K562 (cell line): ENCODE results near the gene CDSN. TPM values are rescaled to one million over a fixed set of nuclear protein-coding genes. Genes with fewer than 3 reads are reported as not detected.
A peak's percentile ranks its signal among the peaks of the same experiment; 100 is the strongest.

Experiments used
- ATF7 ChIP-seq: fragments of 450-650 bp; IDR thresholded peaks from 2 replicates; pipeline ENCODE4 v1.7.1; 2014; ENCODE audit warnings: mild to moderate bottlenecking, moderate library complexity
- CEBPB ChIP-seq: fragments of 450-650 bp; IDR thresholded peaks from 2 replicates; pipeline ENCODE4 v1.6.1; 2016; ENCODE audit warnings: missing genetic modification characterization, missing compliant biosample characterization
- DPF2 ChIP-seq: fragments of 450-650 bp; IDR thresholded peaks from 2 replicates; pipeline ENCODE4 v1.6.1; 2016
- HMG20A ChIP-seq: fragments of 450-650 bp; formaldehyde crosslinking; conservative IDR thresholded peaks from 2 replicates; pipeline ENCODE4 v1.4.0; 2020; ENCODE audit warnings: mild to moderate bottlenecking, mixed read lengths
- JUN ChIP-seq, 2 experiments: sonication (generic) in 1 of 2; formaldehyde crosslinking in 1 of 2; IDR thresholded peaks; 2 replicates each; pipeline versions ENCODE4 v1.6.1 to v1.8.0; 2012 to 2022; ENCODE audit warnings: borderline replicate concordance in 2 of 2, mild to moderate bottlenecking in 2 of 2, improper control_type of control experiment in 1 of 2, low read depth in 1 of 2, low read length in 1 of 2, missing genetic modification reagents in 1 of 2
- MYNN ChIP-seq, 2 experiments: sonication (generic); formaldehyde crosslinking in 1 of 2; IDR thresholded peaks; 2 replicates each; pipeline versions ENCODE4 v1.5.0 to v1.6.1; 2016 to 2020; ENCODE audit warnings: antibody characterized with exemption in 1 of 2, missing genetic modification reagents in 1 of 2
- OTX1 ChIP-seq: fragments of 450-650 bp; formaldehyde crosslinking; IDR thresholded peaks from 2 replicates; pipeline ENCODE4 v1.4.0; 2022; ENCODE audit warnings: mild to moderate bottlenecking
- PML ChIP-seq: IDR thresholded peaks from 2 replicates; pipeline ENCODE4 v1.6.1; 2012; ENCODE audit warnings: low read length, inconsistent platforms
- RBM34 ChIP-seq: fragments of 200-400 bp; formaldehyde crosslinking; IDR thresholded peaks from 2 replicates; pipeline ENCODE4 v1.6.1; 2018; ENCODE audit warnings: low read length, borderline replicate concordance; ENCODE audit not compliant: insufficient read depth
- SAP30 ChIP-seq: fragments of 200-600 bp; sonication (generic); IDR thresholded peaks from 2 replicates; pipeline ENCODE4 v1.6.1; 2012; ENCODE audit warnings: borderline replicate concordance, low read depth, mild to moderate bottlenecking, moderate library complexity, low read length, control low read depth, inconsistent platforms; ENCODE audit not compliant: insufficient read depth, poor library complexity, severe bottlenecking
- ZC3H11A ChIP-seq: IDR thresholded peaks from 2 replicates; pipeline ENCODE4 v1.6.1; 2012; ENCODE audit warnings: low read depth, low read length, improper control_type of control experiment
- ZNF174 ChIP-seq: fragments of 250-450 bp; sonication (Bioruptor Pico); IDR thresholded peaks from 2 replicates; pipeline ENCODE4 v1.4.0; 2020; ENCODE audit warnings: mild to moderate bottlenecking
- ZNF780A ChIP-seq: fragments of 250-450 bp; sonication (Bioruptor Pico); IDR thresholded peaks from 2 replicates; pipeline ENCODE4 v1.5.0; 2021; ENCODE audit warnings: mild to moderate bottlenecking
- polyA plus RNA-seq, 8 experiments: library from polyadenylated mRNA; depleted of rRNA in 4 of 8; stranded (reverse) in 5 of 8; unstranded in 3 of 8; fragments of >200 nt; fragmentation: Nextera tagmentation in 2 of 8; fragmentation: Illumina TruSeq in 1 of 8; extraction: Ambion mirVana in 2 of 8; extraction: Trizol in 1 of 8; gene quantifications; 2 replicates each; pipeline versions ENCODE4 v1.2.1 to v1.2.3, GENCODE V29; 2011 to 2014; ENCODE audit warnings: inconsistent platforms in 1 of 8, missing spikeins in 1 of 8
- total RNA-seq, 7 experiments: library from RNA; depleted of rRNA in 6 of 7; stranded (reverse); fragments of >200 nt in 6 of 7; fragmentation: Illumina TruSeq in 2 of 7; extraction: Trizol in 2 of 7; gene quantifications; 2 replicates each; pipeline versions ENCODE4 v1.2.1 to v1.2.3, GENCODE V29; 2011 to 2021; ENCODE audit warnings: low replicate concordance in 1 of 7
- TF ChIP-seq, protein P1 (sequence below), 2 experiments: fragments of 150-350 bp in 1 of 2; IDR thresholded peaks; 2 replicates each; pipeline ENCODE4 v1.6.1; 2012 to 2016; ENCODE audit warnings: low read depth in 2 of 2, low read length in 2 of 2, mild to moderate bottlenecking in 1 of 2, moderate library complexity in 1 of 2
- TF ChIP-seq, protein P2 (sequence below): fragments of 250-450 bp; sonication (Bioruptor Pico); IDR thresholded peaks from 2 replicates; pipeline ENCODE4 v1.8.0; 2022; ENCODE audit warnings: inconsistent platforms
- TF ChIP-seq, protein P3 (sequence below): sonication (generic); formaldehyde crosslinking; IDR thresholded peaks from 2 replicates; pipeline ENCODE4 v1.4.0; 2020; ENCODE audit warnings: mild to moderate bottlenecking, missing genetic modification reagents
- TF ChIP-seq, protein P4 (sequence below): sonication (generic); formaldehyde crosslinking; IDR thresholded peaks from 2 replicates; pipeline ENCODE4 v1.8.1; 2023; ENCODE audit warnings: mild to moderate bottlenecking, missing genetic modification reagents
- TF ChIP-seq, protein P5 (sequence below): fragments of 250-450 bp; sonication (Bioruptor Pico); IDR thresholded peaks from 2 replicates; pipeline ENCODE4 v1.8.0; 2022; ENCODE audit warnings: moderate library complexity, mild to moderate bottlenecking, inconsistent platforms

CDSN gene
- total and polyA plus RNA-seq, 9 of the 15 experiments (the other 6 are each of a cell fraction or from before 2014, with no cell fraction given) = not detected

GRCh38 chr6:31086788-31087440 is 33.3 kb downstream of the CDSN start (continued):
- TF ChIP-seq, protein P1, sequence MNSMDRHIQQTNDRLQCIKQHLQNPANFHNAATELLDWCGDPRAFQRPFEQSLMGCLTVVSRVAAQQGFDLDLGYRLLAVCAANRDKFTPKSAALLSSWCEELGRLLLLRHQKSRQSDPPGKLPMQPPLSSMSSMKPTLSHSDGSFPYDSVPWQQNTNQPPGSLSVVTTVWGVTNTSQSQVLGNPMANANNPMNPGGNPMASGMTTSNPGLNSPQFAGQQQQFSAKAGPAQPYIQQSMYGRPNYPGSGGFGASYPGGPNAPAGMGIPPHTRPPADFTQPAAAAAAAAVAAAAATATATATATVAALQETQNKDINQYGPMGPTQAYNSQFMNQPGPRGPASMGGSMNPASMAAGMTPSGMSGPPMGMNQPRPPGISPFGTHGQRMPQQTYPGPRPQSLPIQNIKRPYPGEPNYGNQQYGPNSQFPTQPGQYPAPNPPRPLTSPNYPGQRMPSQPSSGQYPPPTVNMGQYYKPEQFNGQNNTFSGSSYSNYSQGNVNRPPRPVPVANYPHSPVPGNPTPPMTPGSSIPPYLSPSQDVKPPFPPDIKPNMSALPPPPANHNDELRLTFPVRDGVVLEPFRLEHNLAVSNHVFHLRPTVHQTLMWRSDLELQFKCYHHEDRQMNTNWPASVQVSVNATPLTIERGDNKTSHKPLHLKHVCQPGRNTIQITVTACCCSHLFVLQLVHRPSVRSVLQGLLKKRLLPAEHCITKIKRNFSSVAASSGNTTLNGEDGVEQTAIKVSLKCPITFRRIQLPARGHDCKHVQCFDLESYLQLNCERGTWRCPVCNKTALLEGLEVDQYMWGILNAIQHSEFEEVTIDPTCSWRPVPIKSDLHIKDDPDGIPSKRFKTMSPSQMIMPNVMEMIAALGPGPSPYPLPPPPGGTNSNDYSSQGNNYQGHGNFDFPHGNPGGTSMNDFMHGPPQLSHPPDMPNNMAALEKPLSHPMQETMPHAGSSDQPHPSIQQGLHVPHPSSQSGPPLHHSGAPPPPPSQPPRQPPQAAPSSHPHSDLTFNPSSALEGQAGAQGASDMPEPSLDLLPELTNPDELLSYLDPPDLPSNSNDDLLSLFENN (IDR thresholded peaks at IDR 0.05; ENCODE audit: low read depth in 2 of 2, low read length in 2 of 2) = no peak
- TF ChIP-seq ZNF780A (CRISPR knock-in tag) (no peak), ZC3H11A (no peak), RBM34 (no peak), HMG20A (no peak), DPF2 (peak; percentile 50; the same call in 1 of the 2 replicates), ATF7 (no peak), PML (0 out of 2 replicates have a peak, but pooled peaks have one; percentile 0), OTX1 (CRISPR knock-in tag) (no peak), SAP30 (no peak), ZNF174 (no peak), MYNN (IDR thresholded peaks at IDR 0.05) (no peak), MYNN (CRISPR knock-in tag; IDR thresholded peaks at IDR 0.05) (no peak), JUN (IDR thresholded peaks at IDR 0.05; ENCODE audit: borderline replicate concordance, low read depth, low read length) (no peak), JUN (CRISPR knock-in tag; IDR thresholded peaks at IDR 0.05; ENCODE audit: borderline replicate concordance) (no peak), CEBPB (tag) (no peak)
- TF ChIP-seq, protein P2, sequence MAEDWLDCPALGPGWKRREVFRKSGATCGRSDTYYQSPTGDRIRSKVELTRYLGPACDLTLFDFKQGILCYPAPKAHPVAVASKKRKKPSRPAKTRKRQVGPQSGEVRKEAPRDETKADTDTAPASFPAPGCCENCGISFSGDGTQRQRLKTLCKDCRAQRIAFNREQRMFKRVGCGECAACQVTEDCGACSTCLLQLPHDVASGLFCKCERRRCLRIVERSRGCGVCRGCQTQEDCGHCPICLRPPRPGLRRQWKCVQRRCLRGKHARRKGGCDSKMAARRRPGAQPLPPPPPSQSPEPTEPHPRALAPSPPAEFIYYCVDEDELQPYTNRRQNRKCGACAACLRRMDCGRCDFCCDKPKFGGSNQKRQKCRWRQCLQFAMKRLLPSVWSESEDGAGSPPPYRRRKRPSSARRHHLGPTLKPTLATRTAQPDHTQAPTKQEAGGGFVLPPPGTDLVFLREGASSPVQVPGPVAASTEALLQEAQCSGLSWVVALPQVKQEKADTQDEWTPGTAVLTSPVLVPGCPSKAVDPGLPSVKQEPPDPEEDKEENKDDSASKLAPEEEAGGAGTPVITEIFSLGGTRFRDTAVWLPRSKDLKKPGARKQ (CRISPR knock-in tag) = no peak
- TF ChIP-seq, protein P3, sequence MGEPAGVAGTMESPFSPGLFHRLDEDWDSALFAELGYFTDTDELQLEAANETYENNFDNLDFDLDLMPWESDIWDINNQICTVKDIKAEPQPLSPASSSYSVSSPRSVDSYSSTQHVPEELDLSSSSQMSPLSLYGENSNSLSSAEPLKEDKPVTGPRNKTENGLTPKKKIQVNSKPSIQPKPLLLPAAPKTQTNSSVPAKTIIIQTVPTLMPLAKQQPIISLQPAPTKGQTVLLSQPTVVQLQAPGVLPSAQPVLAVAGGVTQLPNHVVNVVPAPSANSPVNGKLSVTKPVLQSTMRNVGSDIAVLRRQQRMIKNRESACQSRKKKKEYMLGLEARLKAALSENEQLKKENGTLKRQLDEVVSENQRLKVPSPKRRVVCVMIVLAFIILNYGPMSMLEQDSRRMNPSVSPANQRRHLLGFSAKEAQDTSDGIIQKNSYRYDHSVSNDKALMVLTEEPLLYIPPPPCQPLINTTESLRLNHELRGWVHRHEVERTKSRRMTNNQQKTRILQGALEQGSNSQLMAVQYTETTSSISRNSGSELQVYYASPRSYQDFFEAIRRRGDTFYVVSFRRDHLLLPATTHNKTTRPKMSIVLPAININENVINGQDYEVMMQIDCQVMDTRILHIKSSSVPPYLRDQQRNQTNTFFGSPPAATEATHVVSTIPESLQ = no peak
- TF ChIP-seq, protein P4, sequence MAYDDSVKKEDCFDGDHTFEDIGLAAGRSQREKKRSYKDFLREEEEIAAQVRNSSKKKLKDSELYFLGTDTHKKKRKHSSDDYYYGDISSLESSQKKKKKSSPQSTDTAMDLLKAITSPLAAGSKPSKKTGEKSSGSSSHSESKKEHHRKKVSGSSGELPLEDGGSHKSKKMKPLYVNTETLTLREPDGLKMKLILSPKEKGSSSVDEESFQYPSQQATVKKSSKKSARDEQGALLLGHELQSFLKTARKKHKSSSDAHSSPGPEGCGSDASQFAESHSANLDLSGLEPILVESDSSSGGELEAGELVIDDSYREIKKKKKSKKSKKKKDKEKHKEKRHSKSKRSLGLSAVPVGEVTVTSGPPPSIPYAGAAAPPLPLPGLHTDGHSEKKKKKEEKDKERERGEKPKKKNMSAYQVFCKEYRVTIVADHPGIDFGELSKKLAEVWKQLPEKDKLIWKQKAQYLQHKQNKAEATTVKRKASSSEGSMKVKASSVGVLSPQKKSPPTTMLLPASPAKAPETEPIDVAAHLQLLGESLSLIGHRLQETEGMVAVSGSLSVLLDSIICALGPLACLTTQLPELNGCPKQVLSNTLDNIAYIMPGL (CRISPR knock-in tag) = no peak
- TF ChIP-seq, protein P5, sequence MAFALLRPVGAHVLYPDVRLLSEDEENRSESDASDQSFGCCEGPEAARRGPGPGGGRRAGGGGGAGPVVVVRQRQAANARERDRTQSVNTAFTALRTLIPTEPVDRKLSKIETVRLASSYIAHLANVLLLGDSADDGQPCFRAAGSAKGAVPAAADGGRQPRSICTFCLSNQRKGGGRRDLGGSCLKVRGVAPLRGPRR (CRISPR knock-in tag) = no peak
